ENCODE data around the gene RLN3.

Gene RLN3

GRCh38 chr19:14027856-14028450 is at the start of gene RLN3:
RLN3 (plus strand) TSS chr19:14028148; CDS start chr19:14028205, 57 bp downstream.
- no peak for DNase-seq (ENCODE audit: low read depth)

- DNase-seq (ENCODE audit: low read depth), result no peak
These were observed 49.4 kb upstream of the RLN3 start for GRCh38 chr19:13978351-13979243.

- no peak for DNase-seq (ENCODE audit: low read depth)
These were observed 48.7 kb upstream of the RLN3 start for GRCh38 chr19:13979244-13979615.

GRCh38 chr19:13979686-13980085 is 48.3 kb upstream of the RLN3 start:
- no peak for DNase-seq (ENCODE audit: low read depth)

GRCh38 chr19:13980340-13980739 is 47.6 kb upstream of the RLN3 start:
- DNase-seq (ENCODE audit: low read depth), result no peak

- DNase-seq (ENCODE audit: low read depth), result no peak
These were observed 46.9 kb upstream of the RLN3 start for GRCh38 chr19:13981021-13981420.

GRCh38 chr19:13981467-13981866 is 46.5 kb upstream of the RLN3 start:
- no peak for DNase-seq (ENCODE audit: low read depth)

- no peak for DNase-seq (ENCODE audit: low read depth)
These were observed 45.9 kb upstream of the RLN3 start for GRCh38 chr19:13981988-13982501.

- DNase-seq (ENCODE audit: low read depth), result no peak
These were observed 45.2 kb upstream of the RLN3 start for GRCh38 chr19:13982773-13983172.

- DNase-seq (ENCODE audit: low read depth), result no peak
These were observed 44.6 kb upstream of the RLN3 start for GRCh38 chr19:13983213-13983889.

GRCh38 chr19:13984186-13984585 is 43.8 kb upstream of the RLN3 start:
- DNase-seq (ENCODE audit: low read depth), result no peak

- DNase-seq (ENCODE audit: low read depth), result no peak
These were observed 42.8 kb upstream of the RLN3 start for GRCh38 chr19:13984875-13985741.

GRCh38 chr19:13985771-13986347 is 42.1 kb upstream of the RLN3 start:
- no peak for DNase-seq (ENCODE audit: low read depth)

GRCh38 chr19:13986348-13986904 is 41.5 kb upstream of the RLN3 start:
- no peak for DNase-seq (ENCODE audit: low read depth)

GRCh38 chr19:13987101-13987890 is 40.7 kb upstream of the RLN3 start:
- DNase-seq (ENCODE audit: low read depth), result no peak

GRCh38 chr19:13989487-13989886 is 38.5 kb upstream of the RLN3 start:
- no peak for DNase-seq (ENCODE audit: low read depth)

GRCh38 chr19:13990085-13990484 is 37.9 kb upstream of the RLN3 start:
- no peak for DNase-seq (ENCODE audit: low read depth)

- no peak for DNase-seq (ENCODE audit: low read depth)
These were observed 35.9 kb upstream of the RLN3 start for GRCh38 chr19:13992025-13992424.

- DNase-seq (ENCODE audit: low read depth), result no peak
These were observed 34.2 kb upstream of the RLN3 start for GRCh38 chr19:13993590-13994300.

Data from stromal cell of bone marrow (primary cell).